ENCODE results near the gene UBA1. TPM values are rescaled to one million over a fixed set of nuclear protein-coding genes. Genes with fewer than 3 reads are reported as not detected.
A peak's percentile ranks its signal among the peaks of the same experiment; 100 is the strongest.
"Not testable (repeated sequence)": the region's sequence is repeated elsewhere in the genome, so short reads cannot be mapped to it uniquely, and the experiment has no call there.

Gene UBA1
- total RNA-seq, 4 donors from 2014 or later, result 114 to 203 (median 146) TPM

- H3K36me3 ChIP-seq, result peaks cover 0 to 32% (median 0%) of the 10 kb centered on the region in 3 donors
- peak in 1 of 3 donors; percentile 24 for DNase-seq
- H3K27me3 ChIP-seq, result no peaks in the 10 kb centered on the region
- no peak overlapping the region for H3K4me3 ChIP-seq
- TF ChIP-seq POLR2A (IDR thresholded peaks at IDR 0.05) (no peak), CTCF (IDR thresholded peaks at IDR 0.05) (no peak)
- H3K27ac ChIP-seq, result no peak overlapping the region
- no peaks in the 10 kb centered on the region for H3K9me3 ChIP-seq
- no peaks in the 10 kb centered on the region for H3K4me1 ChIP-seq
These were observed 51.5 kb downstream of the UBA1 start for GRCh38 chrX:47245156-47245555.

- peak in 1 of 3 donors; percentile 38 for DNase-seq
- H3K4me3 ChIP-seq, result no peak overlapping the region
- no peak for TF ChIP-seq CTCF (IDR thresholded peaks at IDR 0.05)
- peaks cover 0 to 17% (median 0%) of the 10 kb centered on the region in 3 donors for H3K36me3 ChIP-seq
- H3K4me1 ChIP-seq, result no peaks in the 10 kb centered on the region
- no peak overlapping the region for H3K27ac ChIP-seq
- H3K27me3 ChIP-seq, result no peaks in the 10 kb centered on the region
- no peaks in the 10 kb centered on the region for H3K9me3 ChIP-seq
These were observed 53.8 kb downstream of the UBA1 start for GRCh38 chrX:47247206-47247998.

- Histone ChIP-seq H3K4me3 (no peak overlapping the region), H3K4me1 (no peaks in the 10 kb centered on the region), H3K27ac (no peak overlapping the region), H3K9me3 (no peaks in the 10 kb centered on the region), H3K27me3 (no peaks in the 10 kb centered on the region), H3K36me3 (peaks cover 0 to 12% (median 0%) of the 10 kb centered on the region in 3 donors)
- DNase-seq, result peak in 1 of 3 donors; percentile 47
- no peak for TF ChIP-seq CTCF (IDR thresholded peaks at IDR 0.05)
- TF ChIP-seq POLR2A (IDR thresholded peaks at IDR 0.05), result no peak
These were observed 54.3 kb downstream of the UBA1 start for GRCh38 chrX:47247999-47248320.

GRCh38 chrX:47248576-47248975 lies 54.9 kb downstream of the UBA1 start:
- TF ChIP-seq CTCF (IDR thresholded peaks at IDR 0.05), result no peak
- no peak for TF ChIP-seq POLR2A (IDR thresholded peaks at IDR 0.05)
- Histone ChIP-seq H3K4me1 (no peaks in the 10 kb centered on the region), H3K27me3 (no peaks in the 10 kb centered on the region), H3K9me3 (no peaks in the 10 kb centered on the region), H3K36me3 (peaks cover 0 to 8% (median 0%) of the 10 kb centered on the region in 3 donors), H3K4me3 (no peak overlapping the region), H3K27ac (no peak overlapping the region)
- DNase-seq, result peak in 1 of 3 donors; percentile 31

- peak in 1 of 3 donors; percentile 31 for DNase-seq
- Histone ChIP-seq H3K27me3 (no peaks in the 10 kb centered on the region), H3K4me3 (no peak overlapping the region), H3K4me1 (no peaks in the 10 kb centered on the region), H3K36me3 (peaks cover 0 to 8% (median 0%) of the 10 kb centered on the region in 3 donors), H3K9me3 (no peaks in the 10 kb centered on the region), H3K27ac (no peak overlapping the region)
- no peak for TF ChIP-seq POLR2A (IDR thresholded peaks at IDR 0.05)
- TF ChIP-seq CTCF (IDR thresholded peaks at IDR 0.05), result no peak
These were observed 56.4 kb downstream of the UBA1 start for GRCh38 chrX:47250017-47250347.

- H3K36me3 ChIP-seq, DNase-seq, H3K9me3 ChIP-seq, H3K4me1 ChIP-seq, H3K4me3 ChIP-seq, H3K27ac ChIP-seq, H3K27me3 ChIP-seq: not testable (repeated sequence)
These were observed 64.0 kb downstream of the UBA1 start for GRCh38 chrX:47257620-47258019.

Other genes starting within 250 kb of the UBA1 start
- gene RGN, start 115.4 kb upstream of the UBA1 start, total RNA-seq, result 1 to 10 TPM in 1 of 4 donors, under 1 TPM in 2, not detected in 1; 0.53 to 1.7 (median 0.80) TPM
- 10 to 100 TPM; 42.6 to 60.2 (median 53.5) TPM for gene NDUFB11, start 49.1 kb upstream of the UBA1 start, total RNA-seq
- 10 to 100 TPM; 24.9 to 47.0 (median 35.3) TPM for gene RBM10, start 48.6 kb upstream of the UBA1 start, total RNA-seq
- gene CDK16, start 24.9 kb downstream of the UBA1 start, total RNA-seq, result 100 to 1,000 TPM; 118 to 188 (median 154) TPM
- gene USP11, start 39.2 kb downstream of the UBA1 start, total RNA-seq, result 10 to 100 TPM; 19.8 to 66.8 (median 27.3) TPM
- gene ZNF157, start 176.7 kb downstream of the UBA1 start, total RNA-seq, result not detected